Raji (cell line): ENCODE data around the gene KCNIP4.

ENCODE experiments used
- POLR2A ChIP-seq: IDR thresholded peaks from 2 replicates; pipeline ENCODE4 v1.6.1; 2011; ENCODE audit warnings: low read depth, low read length, control low read depth; ENCODE audit not compliant: insufficient read depth

The KCNIP4 gene

DNA sequence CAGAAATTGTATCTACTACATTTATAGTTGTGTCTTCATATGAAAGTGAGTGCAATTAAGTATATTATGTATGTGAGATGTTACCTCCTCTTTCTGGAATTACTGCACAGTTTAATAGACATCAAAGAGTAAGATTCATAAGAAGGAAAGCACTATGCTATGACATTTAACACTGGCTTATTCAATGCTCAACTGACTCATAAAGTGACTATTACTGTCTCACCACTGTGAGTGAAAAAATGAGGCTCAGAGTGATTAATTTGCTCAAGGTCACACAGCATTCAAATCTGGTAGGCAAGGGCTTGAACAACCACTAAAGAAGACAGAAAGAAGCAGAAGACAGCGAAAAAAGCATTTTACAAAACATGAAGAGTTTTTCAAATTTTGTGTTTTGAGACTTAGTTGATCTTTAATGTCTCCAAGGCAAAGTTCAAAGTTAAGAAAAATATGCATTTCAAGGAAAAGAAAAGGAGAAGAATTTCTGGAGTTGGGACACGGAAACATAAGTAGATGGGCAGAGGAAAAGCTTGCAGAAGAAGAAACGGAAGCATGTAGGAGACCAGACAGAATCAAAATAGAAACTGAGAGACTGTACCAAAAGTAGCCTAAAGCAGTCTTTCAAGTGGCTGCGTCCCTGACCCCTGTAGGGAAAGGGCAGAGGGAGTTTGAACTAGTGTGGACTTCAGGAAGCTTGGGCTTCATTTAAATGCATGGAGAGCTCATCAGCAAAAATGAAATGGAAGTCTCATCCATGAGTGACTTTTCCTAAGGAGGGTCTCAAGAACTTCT is 66.3 kb downstream of the KCNIP4 start:
- no peak for TF ChIP-seq POLR2A

DNA sequence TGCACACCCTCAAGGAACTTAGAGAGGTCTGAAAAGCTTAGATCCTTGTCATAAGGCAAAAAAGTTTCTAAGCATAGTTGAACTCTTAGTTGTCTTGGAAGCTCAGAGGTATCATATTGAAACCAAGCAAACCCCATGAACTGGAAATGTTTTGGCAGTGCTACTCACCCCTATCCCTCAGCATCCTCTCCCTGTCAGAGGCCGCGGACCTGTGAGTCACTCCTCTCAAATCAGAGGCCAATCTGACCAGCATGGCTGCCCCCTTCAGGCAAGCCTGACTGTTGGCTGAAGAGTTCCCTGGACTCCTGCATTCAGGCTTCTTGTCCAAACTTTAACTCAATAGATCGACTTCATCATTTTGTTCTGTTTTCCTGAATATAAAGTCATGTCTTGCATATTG is 69.4 kb downstream of the KCNIP4 start:
- no peak for TF ChIP-seq POLR2A

DNA sequence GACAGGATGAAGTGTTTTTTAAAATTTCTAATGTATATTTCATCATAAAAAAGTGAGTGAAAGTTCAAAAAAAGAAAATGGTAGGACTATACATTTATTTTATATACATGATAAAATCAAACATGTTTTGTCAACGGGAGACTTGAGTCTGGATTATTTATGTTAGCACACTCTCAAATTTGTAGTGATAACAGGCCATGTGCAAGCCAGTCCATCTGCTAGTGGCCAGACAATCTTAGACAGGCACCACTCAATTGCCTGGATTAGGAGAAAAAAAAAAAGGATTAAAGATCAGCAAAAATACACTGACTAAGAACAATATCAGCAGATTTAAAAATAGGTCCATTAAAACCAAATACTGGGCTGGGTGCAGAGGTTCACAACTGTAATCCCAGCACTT is 71.9 kb downstream of the KCNIP4 start:
- TF ChIP-seq POLR2A = no peak

DNA sequence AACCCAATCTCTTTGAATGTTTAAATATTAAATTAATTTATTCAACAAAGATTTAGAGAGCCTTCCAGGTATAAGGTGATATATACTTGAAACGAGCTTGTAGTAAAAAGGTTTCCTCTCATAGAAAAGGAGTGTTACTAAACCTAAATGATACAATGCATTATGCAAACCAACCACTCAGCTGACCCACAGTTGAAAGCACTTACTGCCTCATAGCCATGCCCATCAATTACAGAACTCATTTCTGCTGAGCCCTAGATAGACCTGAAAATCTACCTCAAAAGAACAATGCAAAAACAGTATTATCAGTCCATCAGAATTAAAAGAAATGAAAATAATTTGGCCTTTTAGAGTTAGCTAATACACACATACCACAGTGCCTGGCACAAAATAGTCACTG is 75.4 kb downstream of the KCNIP4 start:
- no peak for TF ChIP-seq POLR2A

DNA sequence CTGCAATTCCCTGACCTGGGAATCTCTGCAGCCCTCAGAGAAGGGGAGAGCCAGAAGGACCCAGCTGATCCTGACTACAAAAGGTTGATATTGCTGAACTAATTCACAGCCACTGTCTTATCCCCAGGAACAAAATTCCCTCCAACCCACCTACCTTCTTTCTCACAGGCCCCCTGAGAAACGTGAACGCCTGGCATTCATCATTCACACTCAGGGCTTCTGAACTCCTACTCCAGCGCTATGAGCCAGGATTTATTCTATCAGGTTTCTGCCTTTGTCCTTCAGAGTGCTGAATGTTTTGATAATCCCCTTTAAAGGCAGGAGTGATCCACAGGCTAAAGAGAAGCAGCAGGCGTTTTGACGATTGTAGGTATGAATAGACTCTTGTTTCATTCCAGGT is 76.5 kb downstream of the KCNIP4 start:
- no peak for TF ChIP-seq POLR2A

DNA sequence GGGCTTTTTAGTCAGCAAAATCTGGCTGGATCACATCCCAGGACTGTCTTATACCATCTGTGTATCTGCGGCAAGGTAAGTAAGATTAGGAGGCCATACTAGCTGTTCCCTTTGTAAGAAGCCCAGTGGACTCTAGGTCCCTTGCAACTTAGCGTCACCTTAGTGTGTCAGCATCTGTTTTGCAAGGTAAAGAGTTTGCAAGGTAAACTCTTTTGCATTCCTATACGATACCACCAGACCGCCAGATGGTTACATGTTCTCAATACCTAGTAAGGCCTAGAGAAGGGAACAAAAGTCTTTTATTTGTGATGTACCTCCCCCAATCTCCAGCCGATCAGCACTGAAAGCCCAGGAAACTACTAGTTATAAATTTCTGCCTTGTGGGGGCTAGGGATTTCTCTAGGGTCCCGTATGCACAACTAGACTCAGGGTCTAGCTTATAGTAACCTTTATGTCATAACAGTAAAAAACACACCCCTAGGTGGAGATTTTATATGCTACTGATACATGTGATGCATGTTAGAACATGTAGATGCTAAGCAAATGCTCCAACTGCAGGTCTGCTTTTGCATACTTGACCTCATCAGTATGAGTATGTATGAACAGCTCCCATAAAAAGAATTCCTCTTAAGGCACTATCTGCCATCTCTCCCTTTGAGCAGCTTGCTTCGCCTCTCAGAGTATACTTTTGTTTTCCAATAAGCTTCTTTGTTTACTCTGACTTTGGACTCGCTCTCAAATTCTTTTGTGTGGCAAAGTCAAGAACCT is 78.4 kb downstream of the KCNIP4 start:
- no peak for TF ChIP-seq POLR2A

DNA sequence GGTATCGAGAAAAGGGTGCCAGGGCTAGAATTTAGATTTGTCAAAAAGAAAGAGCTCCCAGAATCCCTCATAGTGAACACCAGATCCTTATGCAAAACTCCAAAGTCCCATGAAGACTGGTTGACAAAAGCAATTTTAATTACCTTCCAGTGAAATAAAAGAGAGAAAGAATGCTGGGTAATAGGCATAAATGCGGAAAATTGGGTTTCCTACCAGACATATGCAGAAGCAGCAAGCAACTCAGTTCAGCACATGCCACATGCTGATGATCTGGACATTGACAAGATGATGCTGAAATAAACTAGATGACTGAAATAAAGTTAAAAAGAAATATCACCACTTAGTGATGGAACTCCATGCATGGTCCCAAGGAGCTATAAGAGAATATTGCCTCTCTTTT is 83.9 kb downstream of the KCNIP4 start:
- TF ChIP-seq POLR2A = no peak

DNA sequence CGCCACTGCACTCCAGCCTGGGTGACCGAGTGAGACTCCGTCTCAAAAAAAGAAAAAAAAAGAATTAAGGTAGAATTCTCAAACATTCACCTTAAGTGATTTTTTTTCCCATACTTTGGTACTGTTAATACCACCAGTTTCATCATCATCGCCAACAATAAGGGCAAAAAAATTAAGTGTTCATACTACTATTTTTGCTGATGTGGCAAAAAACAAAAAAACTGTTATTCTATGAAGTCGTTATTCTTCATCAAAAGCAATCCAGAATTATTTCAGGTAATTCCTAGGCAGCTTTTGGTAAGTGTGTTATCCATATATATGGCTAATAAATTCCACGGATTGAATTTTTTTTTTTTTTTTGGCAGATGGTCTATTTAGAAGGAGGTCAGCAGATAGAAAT is 85.7 kb downstream of the KCNIP4 start:
- TF ChIP-seq POLR2A = no peak

DNA sequence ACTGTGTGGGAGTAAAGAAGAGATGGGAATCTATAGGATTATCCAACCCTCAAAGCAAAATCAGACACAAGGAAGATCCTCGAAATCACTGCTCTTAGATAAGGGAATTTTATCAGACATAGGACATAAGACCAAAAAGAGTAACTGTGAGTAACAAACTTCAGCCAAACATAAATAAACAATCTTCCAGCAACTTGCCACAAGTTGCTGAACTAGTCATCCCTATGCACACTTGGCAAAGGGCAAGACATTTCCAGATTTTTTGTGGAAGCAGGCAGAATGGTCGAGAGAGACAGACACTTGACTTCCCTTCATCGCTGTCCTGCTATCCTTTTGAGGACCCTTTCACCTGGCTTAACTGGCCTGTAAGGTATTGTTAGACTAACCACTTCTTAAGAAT is 89.6 kb downstream of the KCNIP4 start:
- no peak for TF ChIP-seq POLR2A

DNA sequence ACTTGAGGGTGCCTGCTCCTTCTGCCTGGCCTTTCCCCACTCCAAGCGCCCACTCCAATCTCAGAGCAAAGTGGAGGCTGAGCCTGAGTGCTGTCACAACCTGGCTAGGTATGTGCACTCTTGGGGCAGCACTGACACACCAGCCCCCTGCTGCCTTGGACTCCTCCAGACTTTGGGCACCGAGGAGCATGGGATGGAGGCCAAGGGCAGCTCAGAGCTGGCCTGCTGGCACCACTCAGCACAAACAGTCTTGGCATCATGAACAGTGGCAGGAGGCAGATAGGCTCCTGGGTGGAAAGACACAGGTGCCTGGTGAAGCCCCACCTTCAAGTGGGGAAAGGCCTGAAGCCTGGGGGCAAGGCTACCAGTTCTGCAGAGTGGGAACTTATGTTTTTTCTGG is 91.8 kb downstream of the KCNIP4 start:
- TF ChIP-seq POLR2A = no peak

DNA sequence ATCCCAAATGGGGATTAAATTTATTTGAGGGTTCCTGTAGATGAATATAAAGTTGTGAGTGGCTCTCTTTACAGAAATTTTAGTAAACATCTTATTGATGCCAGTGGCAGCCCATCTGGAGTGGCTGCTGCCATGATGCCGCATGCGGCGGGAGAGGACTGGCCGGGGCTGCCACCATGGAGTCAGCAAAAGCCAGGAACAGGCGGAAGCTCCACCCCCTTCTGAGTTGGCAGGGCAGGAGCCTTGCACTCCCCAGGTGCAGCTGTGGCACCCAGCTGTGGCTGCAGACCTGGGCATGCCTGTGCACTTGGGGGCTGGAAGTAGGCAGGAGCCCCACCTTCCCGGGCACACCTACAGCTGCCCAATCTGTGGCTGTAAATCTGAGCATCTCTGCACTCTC is 92.3 kb downstream of the KCNIP4 start:
- no peak for TF ChIP-seq POLR2A

DNA sequence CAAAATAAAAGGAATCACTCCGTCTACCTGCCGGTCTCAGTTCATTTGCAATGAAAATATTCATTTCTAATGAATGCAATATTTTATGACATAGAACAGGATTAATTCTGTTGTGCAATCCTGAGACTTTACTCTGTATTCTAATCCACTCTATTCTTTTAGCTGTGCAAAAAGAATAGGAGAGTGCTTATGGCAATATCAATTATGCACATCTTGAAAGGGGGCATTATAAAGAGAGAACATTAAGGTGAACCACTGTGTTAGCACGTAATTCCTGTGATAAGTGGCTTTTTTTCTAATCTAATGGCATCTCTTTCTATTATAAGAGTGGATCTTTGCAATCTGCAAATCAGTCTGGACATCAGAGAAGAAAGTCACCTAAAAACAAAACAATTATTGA is 99.5 kb downstream of the KCNIP4 start:
- TF ChIP-seq POLR2A = no peak

DNA sequence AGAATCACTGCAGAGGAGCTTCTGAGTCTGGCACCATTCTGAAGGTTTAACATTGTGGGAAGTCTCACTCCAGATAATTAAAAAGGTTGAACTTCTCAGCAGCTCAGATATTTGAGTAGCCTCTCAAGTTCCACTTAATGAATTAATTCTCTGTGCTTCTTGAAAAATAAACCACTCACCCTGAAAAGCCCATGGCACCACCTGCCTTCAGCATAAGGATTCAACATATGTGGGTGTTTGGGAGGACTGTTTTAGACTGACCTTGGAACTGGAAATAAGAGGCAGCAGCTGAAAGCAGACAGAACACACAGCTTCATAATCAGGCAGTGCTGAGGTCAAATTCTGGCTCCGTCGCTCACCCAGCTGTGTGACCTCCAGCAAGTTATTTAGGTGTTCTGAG is 100.6 kb downstream of the KCNIP4 start:
- TF ChIP-seq POLR2A = no peak

DNA sequence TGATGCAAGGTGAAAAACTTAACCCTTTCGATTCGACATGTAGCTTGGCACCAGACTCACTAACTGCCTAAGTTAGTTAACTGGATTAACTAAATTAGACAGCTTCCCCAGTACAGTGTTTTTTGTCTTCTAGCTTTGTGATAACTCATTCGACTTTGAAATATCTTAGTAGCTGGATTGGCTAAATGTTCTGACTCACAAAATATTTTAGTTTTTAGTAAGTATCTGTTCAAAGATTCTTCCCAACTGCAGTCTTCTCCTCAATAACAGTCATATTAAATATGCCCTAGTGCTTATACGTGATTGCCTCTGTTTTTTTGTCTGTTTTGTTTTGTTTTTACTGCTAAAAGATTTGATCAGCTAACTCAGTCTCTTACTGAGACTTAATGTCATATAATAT is 102.9 kb downstream of the KCNIP4 start:
- TF ChIP-seq POLR2A = no peak

DNA sequence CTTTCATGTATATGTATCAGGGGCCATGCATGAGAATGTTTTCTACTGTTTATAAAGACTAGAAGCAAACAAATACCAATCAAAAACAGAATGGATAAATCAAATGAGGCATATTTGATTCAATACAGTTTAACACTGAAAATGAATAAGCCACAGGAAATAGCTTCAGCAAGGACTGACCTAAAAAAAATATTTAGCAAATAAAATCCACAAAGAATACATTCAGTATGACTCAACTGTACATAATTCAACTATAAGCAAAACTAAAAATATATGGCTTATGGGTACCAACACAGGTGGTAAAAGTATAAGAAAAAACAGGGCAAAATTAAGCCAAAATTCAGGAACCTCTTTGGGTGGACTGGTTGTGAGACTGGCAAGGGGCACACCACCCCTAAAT is 112.9 kb downstream of the KCNIP4 start:
- TF ChIP-seq POLR2A = no peak

DNA sequence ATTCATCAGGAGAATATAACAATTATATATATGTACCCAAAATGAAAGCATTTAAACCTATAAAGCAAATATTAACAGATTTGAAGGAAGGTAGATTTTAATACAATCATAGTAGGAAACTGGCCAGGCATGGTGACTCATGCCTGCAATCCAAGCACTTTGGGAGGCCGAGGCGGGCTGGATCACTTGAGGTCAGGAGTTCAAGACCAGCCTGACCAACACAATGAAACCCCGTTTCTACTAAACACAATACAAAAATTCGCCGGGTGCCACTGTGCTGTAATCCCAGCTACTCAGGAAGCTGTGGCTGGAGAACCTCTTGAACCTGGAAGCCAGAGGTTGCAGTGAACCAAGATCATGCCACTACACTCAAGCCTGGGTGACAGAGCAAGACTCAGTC is 118.3 kb downstream of the KCNIP4 start:
- TF ChIP-seq POLR2A = no peak
